Thyroid gland (tissue), 4 donors: ENCODE results near the gene ZNF407. TPM values are rescaled to one million over a fixed set of nuclear protein-coding genes. Genes with fewer than 3 reads are reported as not detected.

ENCODE experiments used
- DNase-seq, 2 donors: peaks; one replicate each; pipeline ENCODE4 v3.0.0-alpha.2; 2019
- H3K27ac ChIP-seq, 3 donors: fragments of 200-600 bp; sonication (generic); 1 replicate in 2 of 3; 2 replicates in 1 of 3; pipeline ENCODE4 v1.5.1; 2016 to 2019; ENCODE audit warnings: mild to moderate bottlenecking in 1 of 3, moderate library complexity in 1 of 3
- H3K27me3 ChIP-seq: fragments of 200-600 bp; sonication (generic); one replicate; pipeline ENCODE4 v1.5.1; 2019
- H3K36me3 ChIP-seq, 2 donors: fragments of 200-600 bp; sonication (generic); one replicate each; pipeline ENCODE4 v1.5.1; 2016 to 2019
- H3K4me1 ChIP-seq, 2 donors: fragments of 200-600 bp; sonication (generic); one replicate each; pipeline ENCODE4 v1.5.1; 2017 to 2019
- H3K4me3 ChIP-seq, 3 donors: fragments of 200-600 bp; sonication (generic); replicated peaks in 1 of 3; 1 replicate in 2 of 3; 2 replicates in 1 of 3; pipeline ENCODE4 v1.5.1; 2016; ENCODE audit warnings: mild to moderate bottlenecking in 1 of 3
- H3K9me3 ChIP-seq: fragments of 200-600 bp; sonication (generic); one replicate; pipeline ENCODE4 v1.5.1; 2017
- POLR2A ChIP-seq, 2 donors: fragments of 450-650 bp; IDR thresholded peaks; one replicate each; pipeline ENCODE4 v1.6.1; 2017; ENCODE audit warnings: antibody characterized with exemption in 2 of 2, mild to moderate bottlenecking in 2 of 2, moderate library complexity in 1 of 2
- WGBS, 2 donors: methylation state at CpG; one replicate each; pipeline ENCODE4 v1.1.5; 2017; 5-methylcytosine and 5-hydroxymethylcytosine counted together
- intact Hi-C: fragments of 100-400 bp; cut with DNase I; formaldehyde crosslinking; loops from one replicate; pipeline ENCODE4 v1.15.1; 2023
- total RNA-seq, 4 donors: library from RNA; depleted of rRNA; stranded (reverse); fragments of >200 nt; gene quantifications; one replicate each; pipeline ENCODE4 v1.2.3, GENCODE V29; 2016
- TF ChIP-seq, protein P1 (sequence below), 6 experiments: fragments of 200-600 bp in 3 of 6; fragments of 450-650 bp in 3 of 6; sonication (generic) in 3 of 6; IDR thresholded peaks; one replicate each; pipeline ENCODE4 v1.5.1; 2016 to 2019; ENCODE audit warnings: antibody characterized with exemption in 6 of 6, mild to moderate bottlenecking in 2 of 6, inconsistent platforms in 1 of 6, moderate library complexity in 1 of 6

Gene ZNF407
- total RNA-seq, 4 donors from 2014 or later: 20.2 to 40.0 (median 26.4) TPM

- 93 to 94% methylated on average over 9 of the region's 9 CpGs for WGBS, 2 donors
- Histone ChIP-seq H3K9me3 (no peaks in the 10 kb centered on the region), H3K36me3 (no peaks in the 10 kb centered on the region), H3K27ac (no peak overlapping the region), H3K4me1 (no peaks in the 10 kb centered on the region), H3K4me3 (no peak overlapping the region), H3K27me3 (no peaks in the 10 kb centered on the region)
- DNase-seq: no peak
- intact Hi-C loops: no loop called here
- no peak for TF ChIP-seq POLR2A (IDR thresholded peaks at IDR 0.05)
- TF ChIP-seq, protein P1, sequence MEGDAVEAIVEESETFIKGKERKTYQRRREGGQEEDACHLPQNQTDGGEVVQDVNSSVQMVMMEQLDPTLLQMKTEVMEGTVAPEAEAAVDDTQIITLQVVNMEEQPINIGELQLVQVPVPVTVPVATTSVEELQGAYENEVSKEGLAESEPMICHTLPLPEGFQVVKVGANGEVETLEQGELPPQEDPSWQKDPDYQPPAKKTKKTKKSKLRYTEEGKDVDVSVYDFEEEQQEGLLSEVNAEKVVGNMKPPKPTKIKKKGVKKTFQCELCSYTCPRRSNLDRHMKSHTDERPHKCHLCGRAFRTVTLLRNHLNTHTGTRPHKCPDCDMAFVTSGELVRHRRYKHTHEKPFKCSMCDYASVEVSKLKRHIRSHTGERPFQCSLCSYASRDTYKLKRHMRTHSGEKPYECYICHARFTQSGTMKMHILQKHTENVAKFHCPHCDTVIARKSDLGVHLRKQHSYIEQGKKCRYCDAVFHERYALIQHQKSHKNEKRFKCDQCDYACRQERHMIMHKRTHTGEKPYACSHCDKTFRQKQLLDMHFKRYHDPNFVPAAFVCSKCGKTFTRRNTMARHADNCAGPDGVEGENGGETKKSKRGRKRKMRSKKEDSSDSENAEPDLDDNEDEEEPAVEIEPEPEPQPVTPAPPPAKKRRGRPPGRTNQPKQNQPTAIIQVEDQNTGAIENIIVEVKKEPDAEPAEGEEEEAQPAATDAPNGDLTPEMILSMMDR (IDR thresholded peaks at IDR 0.05): no peak
Observed at GRCh38 chr18:74626049-74626874, 28.6 kb downstream of the ZNF407 start.

GRCh38 chr18:74630804-74631203 is 33.1 kb downstream of the ZNF407 start:
- intact Hi-C loops: no loop called here
- no peak overlapping the region for H3K4me3 ChIP-seq
- peaks cover 0 to 6% of the 10 kb centered on the region in 2 donors for H3K36me3 ChIP-seq
- H3K27me3 ChIP-seq: no peaks in the 10 kb centered on the region
- DNase-seq: no peak
- H3K4me1 ChIP-seq: no peaks in the 10 kb centered on the region
- no peak overlapping the region for H3K27ac ChIP-seq
- whole genome bisulfite sequencing, 2 donors: 82 to 93% methylated on average over 6 of the region's 6 CpGs
- TF ChIP-seq POLR2A (IDR thresholded peaks at IDR 0.05): no peak
- TF ChIP-seq, protein P1 (IDR thresholded peaks at IDR 0.05): no peak
- no peaks in the 10 kb centered on the region for H3K9me3 ChIP-seq

DNA sequence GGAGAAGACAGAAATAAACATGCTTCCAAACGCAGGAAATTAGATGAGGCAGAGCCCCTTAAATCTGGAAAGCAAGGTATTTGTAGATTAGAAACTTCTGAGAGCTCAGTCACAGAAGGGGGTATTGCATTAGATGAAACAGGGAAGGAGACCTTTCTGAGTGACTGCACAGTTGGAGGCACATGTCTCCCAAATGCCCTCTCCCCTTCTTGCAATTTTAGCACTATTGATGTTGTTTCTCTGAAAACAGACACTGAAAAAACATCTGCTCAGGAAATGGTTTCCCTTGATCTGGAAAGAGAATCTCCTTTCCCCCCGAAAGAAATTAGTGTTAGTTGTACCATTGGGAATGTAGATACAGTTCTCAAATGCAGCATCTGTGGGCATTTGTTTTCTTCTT is 33.5 kb downstream of the ZNF407 start:
- H3K4me3 ChIP-seq: no peak overlapping the region
- intact Hi-C loops: no loop called here

GRCh38 chr18:74631623-74632350 is 34.1 kb downstream of the ZNF407 start:
- H3K4me3 ChIP-seq: no peak overlapping the region
- no peaks in the 10 kb centered on the region for H3K4me1 ChIP-seq
- H3K27me3 ChIP-seq: no peaks in the 10 kb centered on the region
- H3K9me3 ChIP-seq: no peaks in the 10 kb centered on the region
- peaks cover 0 to 6% of the 10 kb centered on the region in 2 donors for H3K36me3 ChIP-seq
- no peak for TF ChIP-seq POLR2A (IDR thresholded peaks at IDR 0.05)
- intact Hi-C loops: no loop called here
- 73 to 78% methylated on average over 13 of the region's 13 CpGs for WGBS, 2 donors
- no peak overlapping the region for H3K27ac ChIP-seq
- no peak for DNase-seq

More for the DNA sequence above, 33.5 kb downstream of the ZNF407 start:
- Histone ChIP-seq H3K36me3 (peaks cover 0 to 6% of the 10 kb centered on the region in 2 donors), H3K27ac (no peak overlapping the region), H3K4me1 (no peaks in the 10 kb centered on the region), H3K27me3 (no peaks in the 10 kb centered on the region), H3K9me3 (no peaks in the 10 kb centered on the region)
- TF ChIP-seq, protein P1 (IDR thresholded peaks at IDR 0.05): no peak
- no peak for TF ChIP-seq POLR2A (IDR thresholded peaks at IDR 0.05)
- no peak for DNase-seq
- 78 to 84% methylated on average over 2 of the region's 2 CpGs for WGBS, 2 donors

- 80 to 93% methylated on average over 6 of the region's 6 CpGs for WGBS, 2 donors
- intact Hi-C loops: no loop called here
- H3K4me1 ChIP-seq: no peaks in the 10 kb centered on the region
Observed at GRCh38 chr18:74632351-74632679, 34.6 kb downstream of the ZNF407 start.

More at GRCh38 chr18:74632351-74632679, 34.6 kb downstream of the ZNF407 start:
- H3K9me3 ChIP-seq: no peaks in the 10 kb centered on the region
- no peaks in the 10 kb centered on the region for H3K27me3 ChIP-seq
- H3K27ac ChIP-seq: no peak overlapping the region
- TF ChIP-seq, protein P1 (IDR thresholded peaks at IDR 0.05): no peak
- TF ChIP-seq POLR2A (IDR thresholded peaks at IDR 0.05): no peak
- no peak overlapping the region for H3K4me3 ChIP-seq
- peaks cover 0 to 6% of the 10 kb centered on the region in 2 donors for H3K36me3 ChIP-seq
- DNase-seq: no peak
